Endothelial cell of umbilical vein (primary cell): Measurements from ENCODE around the gene ALG5. TPM values are rescaled to one million over a fixed set of nuclear protein-coding genes. Genes with fewer than 3 reads are reported as not detected.

Experiments used
- BruUV-seq: library from RNA; stranded (reverse); fragments of 400-500 nt; replicated peaks from 2 replicates; lab custom pipeline; 2021; lab: Mats Ljungman, UMichigan
- CTCF ChIA-PET: fragments of 300-600, 350-600 bp; sonication (Branson Sonifier 250); formaldehyde crosslinking; loops from one replicate; lab custom pipeline; 2021; ENCODE audit warnings: antibody characterized with exemption, inconsistent platforms; lab: Charles Lee
- POLR2A ChIA-PET: fragments of 300-600, 350-600 bp; sonication (Branson Sonifier 250); formaldehyde crosslinking; loops from one replicate; lab custom pipeline; 2021; ENCODE audit warnings: antibody characterized with exemption, inconsistent platforms; lab: Charles Lee
- DNase-seq: peaks from one replicate; pipeline ENCODE4 v3.0.0-alpha.2; 2011; ENCODE audit warnings: low read depth, low spot score
- FAIRE-seq: peaks from 2 replicates; lab custom pipeline; 2011; peaks lifted over from hg19 to GRCh38; lab: Jason Lieb, UNC
- H2AFZ ChIP-seq: 2 replicates; pipeline ENCODE4 v1.6.0; 2012; ENCODE audit warnings: low read depth, low read length, control low read depth, inconsistent platforms
- H3K27ac ChIP-seq: 2 replicates; pipeline ENCODE4 v1.5.1; 2011; ENCODE audit warnings: low read depth, mild to moderate bottlenecking, control low read depth, low read length, moderate library complexity; ENCODE audit not compliant: insufficient read depth
- H3K27me3 ChIP-seq, 2 experiments: 2 replicates each; pipeline versions ENCODE4 v1.6.0 to v1.6.1; 2011; ENCODE audit warnings: low read length in 2 of 2, mixed read lengths in 1 of 2; ENCODE audit not compliant: control insufficient read depth in 2 of 2, insufficient read depth in 2 of 2
- H3K36me3 ChIP-seq, 2 experiments: 2 replicates in 1 of 2; 3 replicates in 1 of 2; pipeline ENCODE4 v1.5.1; 2011; ENCODE audit warnings: low read length in 2 of 2, mild to moderate bottlenecking in 1 of 2, moderate library complexity in 1 of 2; ENCODE audit not compliant: control insufficient read depth in 2 of 2, insufficient read depth in 2 of 2; ENCODE audit errors: extremely low read depth in 1 of 2
- H3K4me1 ChIP-seq: 3 replicates; pipeline ENCODE4 v1.5.1; 2011; ENCODE audit warnings: mild to moderate bottlenecking, low read length; ENCODE audit not compliant: control insufficient read depth, insufficient read depth; ENCODE audit errors: extremely low read depth
- H3K4me2 ChIP-seq: 2 replicates; pipeline ENCODE4 v1.6.1; 2011; ENCODE audit warnings: low read length, control low read depth, mixed read lengths; ENCODE audit not compliant: insufficient read depth
- H3K4me3 ChIP-seq, 3 experiments: fragments of 200-600 bp in 1 of 3; sonication (generic), shearing (Covaris generic) in 1 of 3; replicated peaks in 1 of 3; 2 replicates each; pipeline ENCODE4 v1.5.1; 2011 to 2016; ENCODE audit warnings: control low read depth in 3 of 3, low read length in 3 of 3, mild to moderate bottlenecking in 2 of 3, inconsistent platforms in 1 of 3, low read depth in 1 of 3, moderate library complexity in 1 of 3; ENCODE audit not compliant: insufficient read depth in 1 of 3
- H3K79me2 ChIP-seq: 2 replicates; pipeline ENCODE4 v1.6.0; 2012; ENCODE audit warnings: low read length, inconsistent platforms; ENCODE audit not compliant: control insufficient read depth, insufficient read depth
- H3K9ac ChIP-seq: replicated peaks from 2 replicates; pipeline ENCODE3; 2011; ENCODE audit warnings: low read length, control low read depth; ENCODE audit not compliant: insufficient read depth; ENCODE audit errors: extremely low read depth
- H3K9me1 ChIP-seq: replicated peaks from 3 replicates; pipeline ENCODE4 v1.6.0; 2011; ENCODE audit warnings: mild to moderate bottlenecking, low read length; ENCODE audit not compliant: control insufficient read depth, insufficient read depth; ENCODE audit errors: extremely low read depth
- H3K9me3 ChIP-seq: replicated peaks from 2 replicates; pipeline ENCODE4 v1.5.1; 2012; ENCODE audit warnings: low read length, inconsistent platforms; ENCODE audit not compliant: control insufficient read depth, insufficient read depth
- H4K20me1 ChIP-seq: replicated peaks from 2 replicates; pipeline ENCODE3; 2011; ENCODE audit warnings: mild to moderate bottlenecking, low read length; ENCODE audit not compliant: control insufficient read depth, insufficient read depth; ENCODE audit errors: extremely low read depth
- EZH2 ChIP-seq: IDR thresholded peaks from 2 replicates; pipeline ENCODE4 v1.6.1; 2012; ENCODE audit warnings: borderline replicate concordance, low read depth, mild to moderate bottlenecking, moderate library complexity, low read length, inconsistent platforms; ENCODE audit not compliant: severe bottlenecking
- FOS ChIP-seq: IDR thresholded peaks from 2 replicates; pipeline ENCODE4 v1.6.1; 2011; ENCODE audit warnings: mild to moderate bottlenecking, low read length, moderate library complexity, borderline replicate concordance; ENCODE audit not compliant: insufficient read depth
- GATA2 ChIP-seq: IDR thresholded peaks from 2 replicates; pipeline ENCODE4 v1.7.0; 2011; ENCODE audit warnings: low read depth, mild to moderate bottlenecking, moderate library complexity, mixed read lengths, low read length; ENCODE audit not compliant: insufficient read length, insufficient read depth
- JUN ChIP-seq: IDR thresholded peaks from 2 replicates; pipeline ENCODE4 v1.6.1; 2011; ENCODE audit warnings: borderline replicate concordance, low read depth; ENCODE audit not compliant: insufficient read length, insufficient read depth
- MYC ChIP-seq: IDR thresholded peaks from one replicate; pipeline ENCODE4 v1.6.1; 2011; ENCODE audit warnings: mild to moderate bottlenecking, low read depth, low read length
- POLR2A ChIP-seq: IDR thresholded peaks from 2 replicates; pipeline ENCODE4 v1.6.1; 2012; ENCODE audit warnings: low read depth, mild to moderate bottlenecking, control low read depth, low read length
- POLR2AphosphoS5 ChIP-seq: IDR thresholded peaks from 2 replicates; pipeline ENCODE4 v1.6.1; 2012; ENCODE audit warnings: low read depth, mild to moderate bottlenecking, control low read depth, low read length, moderate library complexity; ENCODE audit not compliant: insufficient read depth
- dilution Hi-C: fragments of 300-500 bp; cut with MboI; formaldehyde crosslinking; loops from one replicate; pipeline ENCODE4 v1.15.0; 2019; ENCODE audit warnings: low sequenced_read_pairs; ENCODE audit not compliant: extremely low pct_ligation_motif_present
- intact Hi-C: fragments of 100-400 bp; cut with micrococcal nuclease; formaldehyde crosslinking; loops from one replicate; pipeline ENCODE4 v1.10.0; 2022
- polyA plus RNA-seq, 4 experiments: library from polyadenylated mRNA; depleted of rRNA in 3 of 4; stranded (reverse) in 3 of 4; unstranded in 1 of 4; fragments of >200 nt; gene quantifications; 2 replicates each; pipeline versions ENCODE4 v1.2.1 to v1.2.3, GENCODE V29; 2011 to 2012; ENCODE audit warnings: missing spikeins in 1 of 4
- total RNA-seq: library from RNA; stranded (reverse); gene quantifications from 2 replicates; pipeline ENCODE4 v1.2.3, GENCODE V29; 2021
- TF ChIP-seq, protein P1 (sequence below), 2 donors: IDR thresholded peaks; 1 replicate in 1 of 2; 2 replicates in 1 of 2; pipeline ENCODE4 v1.5.1; 2011; ENCODE audit warnings: low read length in 2 of 2, mild to moderate bottlenecking in 2 of 2, moderate library complexity in 2 of 2, control low read depth in 1 of 2, inconsistent platforms in 1 of 2, low read depth in 1 of 2; ENCODE audit not compliant: insufficient read depth in 1 of 2; ENCODE audit errors: extremely low read depth in 1 of 2
- TF ChIP-seq, protein P2 (sequence below): IDR thresholded peaks from 2 replicates; pipeline ENCODE4 v1.6.1; 2011; ENCODE audit not compliant: insufficient read depth, insufficient read length

The ALG5 gene
- total and polyA plus RNA-seq, 2 donors (not counting 3 experiments of a cell fraction or from before 2014, with no cell fraction given), result 24.4 to 29.3 TPM

DNA sequence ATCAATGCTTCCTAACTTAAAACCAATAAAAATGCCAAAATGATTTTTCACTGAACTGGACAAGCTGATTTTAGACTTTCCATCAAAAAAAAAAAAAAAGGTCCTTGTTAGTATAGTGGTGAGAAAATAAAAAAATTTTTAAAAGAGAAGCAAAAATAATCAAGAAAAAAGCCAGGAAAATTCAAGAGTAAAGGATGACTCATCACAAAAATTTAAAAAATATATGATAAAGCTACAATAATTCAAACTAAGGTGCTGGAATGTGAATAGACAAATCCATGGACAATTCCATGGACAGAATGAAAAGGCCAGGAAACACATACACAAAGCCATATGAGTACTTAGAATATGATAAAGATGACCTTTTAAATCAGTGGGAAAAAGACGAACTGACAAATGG is 26.1 kb downstream of the ALG5 start:
- ChIA-PET CTCF (interaction anchor here (0.6 to 1.9 kb wide), 5 partner anchors 9 to 115 kb away, joined by 3 to 9 read pairs (median 4); no protein-coding TSS in a partner anchor), POLR2A (interaction anchor here (0.6 kb wide), 1 partner anchor 27 kb away, joined by 3 read pairs; no protein-coding TSS in a partner anchor)
- Histone ChIP-seq H3K4me1 (peaks cover 2% of the 10 kb centered on the region), H3K27ac (no peak overlapping the region), H3K36me3 (peaks cover 0 to 2% of the 10 kb centered on the region in 2 experiments), H3K9ac (no peak overlapping the region), H3K79me2 (no peaks in the 10 kb centered on the region), H3K9me3 (no peaks in the 10 kb centered on the region), H3K4me2 (no peak overlapping the region), H3K4me3 (no peak overlapping the region), H2AFZ (no peak overlapping the region), H4K20me1 (no peaks in the 10 kb centered on the region), H3K9me1 (no peaks in the 10 kb centered on the region), H3K27me3 (no peaks in the 10 kb centered on the region)
- dilution Hi-C loops, result no loop called here
- no peak for DNase-seq
- intact Hi-C loops, result no loop called here
- no TSS peak for BruUV-seq
- no peak for FAIRE-seq
- TF ChIP-seq FOS (peak; percentile 35), POLR2AphosphoS5 (no peak), POLR2A (no peak)
- TF ChIP-seq, protein P1, sequence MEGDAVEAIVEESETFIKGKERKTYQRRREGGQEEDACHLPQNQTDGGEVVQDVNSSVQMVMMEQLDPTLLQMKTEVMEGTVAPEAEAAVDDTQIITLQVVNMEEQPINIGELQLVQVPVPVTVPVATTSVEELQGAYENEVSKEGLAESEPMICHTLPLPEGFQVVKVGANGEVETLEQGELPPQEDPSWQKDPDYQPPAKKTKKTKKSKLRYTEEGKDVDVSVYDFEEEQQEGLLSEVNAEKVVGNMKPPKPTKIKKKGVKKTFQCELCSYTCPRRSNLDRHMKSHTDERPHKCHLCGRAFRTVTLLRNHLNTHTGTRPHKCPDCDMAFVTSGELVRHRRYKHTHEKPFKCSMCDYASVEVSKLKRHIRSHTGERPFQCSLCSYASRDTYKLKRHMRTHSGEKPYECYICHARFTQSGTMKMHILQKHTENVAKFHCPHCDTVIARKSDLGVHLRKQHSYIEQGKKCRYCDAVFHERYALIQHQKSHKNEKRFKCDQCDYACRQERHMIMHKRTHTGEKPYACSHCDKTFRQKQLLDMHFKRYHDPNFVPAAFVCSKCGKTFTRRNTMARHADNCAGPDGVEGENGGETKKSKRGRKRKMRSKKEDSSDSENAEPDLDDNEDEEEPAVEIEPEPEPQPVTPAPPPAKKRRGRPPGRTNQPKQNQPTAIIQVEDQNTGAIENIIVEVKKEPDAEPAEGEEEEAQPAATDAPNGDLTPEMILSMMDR (IDR thresholded peaks at IDR 0.05; ENCODE audit: extremely low read depth in 1 of 2, insufficient read depth in 1 of 2, low read depth in 1 of 2, low read length in 2 of 2), result no peak
- TF ChIP-seq, protein P2, sequence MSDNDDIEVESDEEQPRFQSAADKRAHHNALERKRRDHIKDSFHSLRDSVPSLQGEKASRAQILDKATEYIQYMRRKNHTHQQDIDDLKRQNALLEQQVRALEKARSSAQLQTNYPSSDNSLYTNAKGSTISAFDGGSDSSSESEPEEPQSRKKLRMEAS, result no peak

DNA sequence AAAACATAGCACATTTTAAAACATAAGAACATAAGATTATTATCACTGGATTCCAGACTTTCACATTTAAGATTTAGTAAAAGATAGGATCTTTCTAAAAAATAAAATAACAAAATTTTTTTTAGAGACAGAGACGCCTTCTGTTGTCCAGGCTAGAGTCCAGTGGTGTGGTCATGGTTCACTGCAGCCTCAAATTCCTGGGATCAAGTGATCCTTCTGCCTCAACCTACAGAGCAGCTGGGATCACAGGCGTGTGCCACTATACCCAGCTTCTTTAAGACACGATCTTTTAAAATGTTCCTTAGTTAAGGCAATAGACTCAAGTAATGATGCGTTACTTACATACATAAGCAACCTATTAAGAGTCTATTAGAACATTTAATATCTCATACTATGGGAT is 32.7 kb downstream of the ALG5 start:
- Histone ChIP-seq H3K4me3 (no peak overlapping the region), H4K20me1 (no peaks in the 10 kb centered on the region), H3K4me1 (peaks cover 33% of the 10 kb centered on the region), H3K9me3 (no peaks in the 10 kb centered on the region), H2AFZ (no peak overlapping the region), H3K27me3 (no peaks in the 10 kb centered on the region), H3K4me2 (peak overlapping the region; percentile 74), H3K27ac (peak overlapping the region; percentile 93), H3K9me1 (no peaks in the 10 kb centered on the region), H3K79me2 (peaks cover 2% of the 10 kb centered on the region), H3K9ac (peak overlapping the region; percentile 25), H3K36me3 (peaks cover 7 to 8% of the 10 kb centered on the region in 2 experiments)
- FAIRE-seq (peak; percentile 8), DNase-seq (peak; percentile 24)
- intact Hi-C loops, result no loop called here
- dilution Hi-C loops, result no loop called here
- BruUV-seq, result no TSS peak
- CTCF ChIA-PET, result interaction anchor here (1.2 to 6.1 kb wide), 10 partner anchors 11 to 117 kb away, joined by 3 to 60 read pairs (median 6); no protein-coding TSS in a partner anchor
- POLR2A ChIA-PET, result no interaction called here
- TF ChIP-seq EZH2 (no peak), POLR2AphosphoS5 (no peak), POLR2A (no peak), GATA2 (no peak), FOS (no peak), MYC (no peak), JUN (no peak)
- TF ChIP-seq, protein P1 (IDR thresholded peaks at IDR 0.05; ENCODE audit: extremely low read depth in 1 of 2, insufficient read depth in 1 of 2, low read depth in 1 of 2, low read length in 2 of 2), result no peak
- TF ChIP-seq, protein P2, result no peak
